GM21619 (cell line): ENCODE measurements around the gene VCP.

ENCODE experiments used
- ATAC-seq: cut with Tn5 transposase; IDR thresholded peaks from one replicate; pipeline ENCODE4 v1.9.1; 2021; ENCODE audit not compliant: unreplicated experiment

The VCP gene

GRCh38 chr9:35103660-35104191 is 31.3 kb upstream of the VCP start:
- no peak for ATAC-seq

DNA sequence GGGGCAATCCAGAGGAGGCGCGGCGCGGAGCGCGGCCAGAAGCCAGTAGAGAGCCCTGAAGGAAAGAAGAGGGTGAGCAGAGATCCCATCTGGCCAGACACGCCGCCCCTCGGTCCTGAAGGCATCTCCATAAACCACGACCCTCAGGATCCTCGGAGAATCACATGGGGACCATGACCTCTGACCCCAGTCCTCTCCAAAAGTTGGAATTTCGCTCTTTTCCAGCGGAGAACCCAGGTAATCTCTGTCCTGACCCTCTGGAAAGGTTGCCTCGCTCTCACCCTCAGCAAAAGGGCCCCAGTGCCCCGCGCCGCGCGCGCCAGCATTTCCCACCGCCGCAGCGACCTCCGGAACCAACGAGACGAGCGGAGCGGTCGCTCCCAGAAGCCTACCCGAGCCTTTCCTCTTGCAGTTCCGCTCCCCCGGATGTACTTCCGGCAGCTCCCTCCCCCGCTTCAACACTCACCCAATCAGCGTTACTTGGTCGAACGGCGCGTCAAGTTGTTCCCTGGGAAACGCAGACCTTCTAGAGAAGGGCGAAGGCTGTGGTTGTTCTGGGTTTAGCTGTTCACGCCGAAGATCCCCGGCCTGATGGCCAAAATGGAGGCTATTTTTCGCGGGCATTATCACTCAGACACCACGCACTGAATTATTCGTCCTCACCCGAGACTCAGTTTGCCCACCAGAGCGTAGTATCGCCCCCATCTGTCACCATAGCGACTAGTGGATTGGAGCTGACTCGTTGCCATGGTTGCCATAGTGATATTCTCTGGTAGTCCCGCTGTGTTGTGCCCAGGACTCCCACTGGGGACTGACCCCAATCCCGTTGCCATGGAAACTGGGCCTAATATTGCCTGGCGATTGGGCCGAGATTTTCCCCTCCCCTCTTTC is 30.6 kb upstream of the VCP start, which contains the start of gene STOML2:
STOML2 (minus strand) TSS at position 363 of the 891 bp plus-strand sequence; CDS start at position 326, 37 bp downstream.
- ATAC-seq: peak; percentile 90

DNA sequence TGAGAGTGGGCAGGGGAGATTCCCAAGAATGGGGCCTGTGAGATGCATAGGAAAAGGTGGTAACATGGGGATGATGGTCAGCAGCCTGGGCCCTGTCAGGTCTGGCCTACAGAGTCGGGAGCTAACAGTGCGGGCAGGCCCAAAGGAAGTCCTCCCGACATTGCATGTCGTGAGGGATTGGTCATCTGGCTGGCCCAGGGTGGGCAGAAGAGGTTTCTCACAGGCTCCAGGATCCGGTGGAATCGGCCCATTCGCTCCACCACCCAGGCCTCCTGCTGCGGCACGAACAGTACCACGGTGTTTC is 30.0 kb upstream of the VCP start:
- peak; percentile 20 for ATAC-seq

GRCh38 chr9:35097573-35097972 is 25.1 kb upstream of the VCP start:
- no peak for ATAC-seq

GRCh38 chr9:35096035-35096849 is 23.8 kb upstream of the VCP start, which contains the start of gene PIGO:
PIGO (minus strand) TSS chr9:35096591; CDS start chr9:35095565, 1,026 bp downstream.
- ATAC-seq: peak; percentile 87

DNA sequence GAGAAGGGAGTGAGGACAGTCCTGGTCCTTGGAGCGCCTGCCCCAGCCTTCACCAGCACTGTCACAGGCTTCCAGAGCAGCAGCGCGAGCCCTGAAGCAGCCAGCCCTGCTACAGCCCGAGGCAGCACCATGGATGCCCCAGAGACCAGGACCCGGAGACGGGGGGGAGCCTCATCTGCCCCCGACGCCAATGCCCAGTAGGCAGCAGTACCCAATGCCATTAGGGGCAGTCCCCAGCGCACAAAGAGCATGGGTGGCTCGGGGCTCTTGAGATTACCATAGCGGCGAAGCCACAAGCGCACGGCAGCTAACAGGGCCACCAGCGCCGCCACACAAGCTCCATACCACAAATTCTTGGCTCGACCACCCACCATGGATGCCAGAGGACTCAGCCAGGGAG is 19.1 kb upstream of the VCP start:
- ATAC-seq: no peak

DNA sequence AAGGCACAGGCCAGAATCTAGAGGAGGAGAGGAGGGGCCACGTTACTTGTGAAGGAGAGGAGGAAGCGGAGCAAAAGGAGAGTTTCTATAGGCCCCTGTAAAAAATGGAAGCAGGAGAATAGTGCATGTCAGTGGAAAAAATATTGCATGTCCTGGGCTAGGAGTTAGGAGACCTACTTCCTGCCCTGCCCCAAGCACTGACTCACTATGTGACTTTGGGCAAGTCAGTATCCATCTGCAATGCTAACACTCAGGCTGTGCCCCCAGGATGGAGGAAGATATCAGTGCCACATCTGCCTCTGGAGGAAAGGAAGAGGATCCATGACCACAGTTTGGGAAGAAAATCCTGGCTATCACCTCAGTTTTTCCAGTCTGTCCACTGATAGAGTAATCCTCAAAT is 17.0 kb upstream of the VCP start:
- ATAC-seq: no peak

DNA sequence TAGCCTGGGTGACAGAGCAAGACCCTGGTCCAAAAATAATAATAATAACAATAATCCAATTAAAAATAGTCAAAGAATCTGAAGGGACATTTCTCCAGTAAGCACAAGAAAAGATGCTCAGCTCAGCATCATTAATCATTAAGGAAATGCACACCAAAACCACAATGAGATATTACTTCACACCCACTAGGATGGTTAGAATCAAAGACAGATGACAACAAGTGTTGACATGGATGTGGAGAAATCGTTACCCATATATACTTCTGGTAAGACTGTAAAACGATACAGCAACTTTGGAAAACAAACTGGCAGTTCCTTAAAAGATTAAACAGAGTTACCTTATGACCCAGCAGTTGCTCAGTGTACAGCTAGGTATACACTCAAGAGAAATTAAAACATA is 12.7 kb upstream of the VCP start:
- no peak for ATAC-seq

GRCh38 chr9:35079426-35080341 is 7.3 kb upstream of the VCP start, which contains the start of gene FANCG:
FANCG (minus strand) TSS chr9:35079942; CDS start chr9:35079524, 418 bp downstream.
- ATAC-seq: peak; percentile 83

- ATAC-seq: no peak
Observed at GRCh38 chr9:35079041-35079425, 6.6 kb upstream of the VCP start.

- ATAC-seq: no peak
Observed at GRCh38 chr9:35078066-35078465, 5.6 kb upstream of the VCP start.

- no peak for ATAC-seq
Observed at GRCh38 chr9:35076848-35077247, 4.4 kb upstream of the VCP start.

DNA sequence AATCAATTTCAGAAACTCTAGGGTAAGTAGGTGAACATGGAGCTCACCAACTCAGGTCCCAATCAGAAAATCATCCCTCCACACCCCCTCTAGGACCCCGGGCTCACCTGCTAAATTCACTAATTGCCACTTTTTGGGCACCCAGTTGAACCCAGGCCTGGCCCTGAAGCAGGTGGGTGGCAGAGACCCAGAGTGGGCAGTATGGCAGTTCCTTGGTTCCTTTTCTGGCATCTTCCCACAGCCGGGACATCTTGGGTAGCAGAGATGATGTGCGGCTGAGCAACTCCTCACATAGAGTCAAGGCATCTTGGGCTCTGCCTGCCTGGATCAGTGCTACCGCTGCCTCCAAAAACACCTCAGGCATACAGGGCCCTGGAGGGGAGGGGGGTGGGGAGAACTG is 2.9 kb upstream of the VCP start:
- ATAC-seq: no peak

- ATAC-seq: no peak
Observed at GRCh38 chr9:35074791-35075190, 2.4 kb upstream of the VCP start.

DNA sequence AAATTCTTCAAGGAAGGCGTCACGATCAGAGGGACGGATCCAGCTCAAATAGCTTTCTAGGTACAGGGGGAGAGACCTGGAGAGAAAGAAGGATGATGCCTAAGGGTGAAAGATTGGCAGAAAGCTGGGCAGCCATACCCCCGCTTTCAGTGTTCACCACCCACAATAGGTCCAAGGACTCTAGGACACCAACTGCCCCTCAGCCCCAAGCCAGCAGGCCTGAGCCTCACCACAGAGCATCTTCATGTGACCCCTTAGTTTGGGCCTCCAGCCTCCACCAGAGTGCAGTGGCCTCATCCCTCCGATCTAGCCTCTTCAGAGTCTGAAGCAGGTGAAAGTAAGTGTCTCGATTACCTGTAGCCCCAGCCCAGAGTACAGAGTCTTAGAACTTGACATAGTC is 1.7 kb upstream of the VCP start:
- no peak for ATAC-seq

DNA sequence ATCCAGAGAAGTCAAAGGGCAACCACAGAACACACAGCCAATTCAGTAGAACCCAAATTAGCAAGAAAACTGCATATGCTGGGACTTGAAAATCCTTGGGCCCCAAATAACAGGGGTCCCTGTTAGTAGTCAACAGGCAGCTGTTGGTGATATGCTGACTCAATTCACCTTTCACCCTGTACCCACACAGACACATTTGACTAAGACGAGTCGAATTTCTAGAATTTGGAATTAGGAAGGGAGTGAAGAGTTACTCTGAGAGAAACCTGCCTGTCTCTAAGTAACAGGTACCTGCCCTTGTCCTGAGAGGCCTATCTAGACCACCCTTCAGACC is 821 bp upstream of the VCP start:
- no peak for ATAC-seq

GRCh38 chr9:35071814-35072460 is 488 bp downstream of the VCP start:
- ATAC-seq: peak; percentile 50

- no peak for ATAC-seq
Observed at GRCh38 chr9:35070823-35071813, 1.3 kb downstream of the VCP start.

DNA sequence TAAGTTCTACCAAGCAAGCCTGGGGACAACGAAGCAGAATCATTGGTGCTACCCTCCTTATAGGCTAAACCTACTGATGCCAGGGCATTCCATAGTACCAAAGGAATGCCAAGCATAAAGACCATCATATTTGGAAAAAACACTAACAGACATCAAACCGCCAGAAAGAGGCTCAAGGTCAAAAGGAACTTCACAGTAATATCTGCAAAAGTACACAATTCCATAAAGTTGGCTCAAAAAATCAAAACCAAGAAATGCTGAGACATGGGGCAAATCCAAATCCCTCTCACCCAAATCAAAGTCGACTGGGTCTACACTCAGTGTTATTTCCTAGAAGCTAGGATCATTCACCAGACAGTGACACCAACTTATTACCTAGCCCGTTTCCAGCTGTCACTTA is 3.4 kb downstream of the VCP start:
- ATAC-seq: no peak
